Hepatocyte (in vitro differentiated cells): ENCODE measurements around the gene ASXL2. TPM values are rescaled to one million over a fixed set of nuclear protein-coding genes. Genes with fewer than 3 reads are reported as not detected.
"Not testable (repeated sequence)": the region's sequence is repeated elsewhere in the genome, so short reads cannot be mapped to it uniquely, and the experiment has no call there.

ENCODE experiments used
- DNase-seq: peaks from one replicate; pipeline ENCODE4 v3.0.0-alpha.2; 2016; ENCODE audit warnings: low spot score
- H2AFZ ChIP-seq: fragments of 200-600 bp; sonication (generic); 2 replicates; pipeline ENCODE4 v1.6.0; 2016; ENCODE audit warnings: antibody characterized with exemption, mild to moderate bottlenecking
- H3K27ac ChIP-seq: fragments of 200-600 bp; sonication (generic); 2 replicates; pipeline ENCODE4 v1.5.1; 2016; ENCODE audit warnings: mild to moderate bottlenecking
- H3K27me3 ChIP-seq: fragments of 200-600 bp; sonication (generic); 2 replicates; pipeline ENCODE4 v1.6.1; 2016
- H3K36me3 ChIP-seq: fragments of 200-600 bp; sonication (generic); replicated peaks from 2 replicates; pipeline ENCODE4 v1.5.1; 2016; ENCODE audit warnings: low read depth; ENCODE audit not compliant: insufficient read depth
- H3K4me1 ChIP-seq: fragments of 200-600 bp; sonication (generic); 2 replicates; pipeline ENCODE4 v1.5.1; 2016; ENCODE audit warnings: mild to moderate bottlenecking, moderate library complexity; ENCODE audit not compliant: insufficient read depth
- H3K4me2 ChIP-seq: fragments of 200-600 bp; sonication (generic); 2 replicates; pipeline ENCODE4 v1.6.0; 2016
- H3K4me3 ChIP-seq: fragments of 200-600 bp; sonication (generic); 2 replicates; pipeline ENCODE4 v1.5.1; 2016; ENCODE audit warnings: mild to moderate bottlenecking
- H3K79me2 ChIP-seq: fragments of 200-600 bp; sonication (generic); 2 replicates; pipeline ENCODE4 v1.6.0; 2017; ENCODE audit warnings: mild to moderate bottlenecking
- H3K9me2 ChIP-seq: fragments of 200-600 bp; sonication (generic); replicated peaks from 2 replicates; pipeline ENCODE4 v1.6.0; 2017; ENCODE audit warnings: mild to moderate bottlenecking; ENCODE audit not compliant: insufficient read depth
- H3K9me3 ChIP-seq: fragments of 200-600 bp; sonication (generic); 2 replicates; pipeline ENCODE4 v1.5.1; 2016; ENCODE audit warnings: low read depth, mild to moderate bottlenecking
- H4K20me1 ChIP-seq: fragments of 200-600 bp; sonication (generic); 2 replicates; pipeline ENCODE4 v1.6.0; 2016; ENCODE audit warnings: mild to moderate bottlenecking; ENCODE audit not compliant: insufficient read depth, poor library complexity, severe bottlenecking
- CTCF ChIP-seq: fragments of 200-600 bp; sonication (generic); IDR thresholded peaks from 2 replicates; pipeline ENCODE4 v1.5.1; 2016; ENCODE audit warnings: antibody characterized with exemption, mild to moderate bottlenecking; ENCODE audit not compliant: poor library complexity
- EZH2 ChIP-seq: fragments of 200-600 bp; sonication (generic); IDR thresholded peaks from 2 replicates; pipeline ENCODE4 v1.6.1; 2016; ENCODE audit warnings: antibody characterized with exemption, mild to moderate bottlenecking, borderline replicate concordance
- EZH2phosphoT487 ChIP-seq: fragments of 200-600 bp; sonication (generic); IDR thresholded peaks from one replicate; pipeline ENCODE4 v1.6.1; 2018; ENCODE audit warnings: antibody characterized with exemption, mild to moderate bottlenecking, low read depth, moderate library complexity; ENCODE audit not compliant: unreplicated experiment, severe bottlenecking
- WGBS: methylation state at CpG from one replicate; pipeline ENCODE4 v1.1.6; 2016; ENCODE audit warnings: low lambda C conversion rate; ENCODE audit errors: missing lambda C conversion rate; 5-methylcytosine and 5-hydroxymethylcytosine counted together
- polyA plus RNA-seq: library from polyadenylated mRNA; unstranded; fragments of >200 nt; fragmentation: Nextera tagmentation; extraction: Ambion mirVana; gene quantifications from 2 replicates; pipeline ENCODE4 v1.2.1, GENCODE V29; 2016
- total RNA-seq: library from RNA; depleted of rRNA; stranded (reverse); fragments of >200 nt; gene quantifications from 2 replicates; pipeline ENCODE4 v1.2.3, GENCODE V29; 2014

The ASXL2 gene
- total and polyA plus RNA-seq, 2 experiments from 2014 or later: 4.3 to 13.3 TPM

GRCh38 chr2:25854613-25855012, 23.7 kb downstream of the ASXL2 start:
- no peak for DNase-seq
- peaks cover 6% of the 10 kb centered on the region for H3K4me1 ChIP-seq
- H3K27ac ChIP-seq: no peak overlapping the region
- TF ChIP-seq EZH2 (no peak), EZH2phosphoT487 (no peak), CTCF (no peak)
- H3K4me3 ChIP-seq: no peak overlapping the region
- WGBS: 85% methylated on average over 2 of the region's 2 CpGs
- H3K27me3 ChIP-seq: no peaks in the 10 kb centered on the region
- no peak overlapping the region for H2AFZ ChIP-seq
- H3K4me2 ChIP-seq: no peak overlapping the region
- no peaks in the 10 kb centered on the region for H3K9me2 ChIP-seq
- H4K20me1 ChIP-seq: peaks cover 45% of the 10 kb centered on the region
- H3K36me3 ChIP-seq: no peaks in the 10 kb centered on the region
- no peaks in the 10 kb centered on the region for H3K9me3 ChIP-seq
- peaks cover 76% of the 10 kb centered on the region for H3K79me2 ChIP-seq

- peaks cover 31% of the 10 kb centered on the region for H4K20me1 ChIP-seq
- no peak overlapping the region for H2AFZ ChIP-seq
- TF ChIP-seq EZH2 (no peak), CTCF (no peak), EZH2phosphoT487 (no peak)
- H3K4me1 ChIP-seq: no peaks in the 10 kb centered on the region
- H3K27ac ChIP-seq: no peak overlapping the region
- 88% methylated on average over 5 of the region's 5 CpGs for WGBS
- H3K27me3 ChIP-seq: no peaks in the 10 kb centered on the region
- DNase-seq: no peak
- H3K36me3 ChIP-seq: no peaks in the 10 kb centered on the region
- H3K4me3 ChIP-seq: no peak overlapping the region
- no peak overlapping the region for H3K4me2 ChIP-seq
- no peaks in the 10 kb centered on the region for H3K9me2 ChIP-seq
- no peaks in the 10 kb centered on the region for H3K9me3 ChIP-seq
- H3K79me2 ChIP-seq: peaks cover 75% of the 10 kb centered on the region
Measured at GRCh38 chr2:25853038-25853638, 25.1 kb downstream of the ASXL2 start.

- Histone ChIP-seq H2AFZ (no peak overlapping the region), H3K4me2 (no peak overlapping the region), H3K36me3 (no peaks in the 10 kb centered on the region), H3K4me3 (no peak overlapping the region), H3K4me1 (no peaks in the 10 kb centered on the region), H3K27me3 (no peaks in the 10 kb centered on the region), H4K20me1 (peaks cover 20% of the 10 kb centered on the region), H3K79me2 (peaks cover 74% of the 10 kb centered on the region), H3K9me3 (no peaks in the 10 kb centered on the region), H3K27ac (peak overlapping the region; percentile 9), H3K9me2 (no peaks in the 10 kb centered on the region)
- WGBS: 55% methylated on average over 11 of the region's 11 CpGs
- TF ChIP-seq CTCF (peak; percentile 80), EZH2phosphoT487 (no peak), EZH2 (no peak)
- peak; percentile 74 for DNase-seq
Measured at GRCh38 chr2:25851740-25852503, 26.4 kb downstream of the ASXL2 start.

- peaks cover 73% of the 10 kb centered on the region for H3K79me2 ChIP-seq
- H3K4me1 ChIP-seq, H2AFZ ChIP-seq, H3K4me3 ChIP-seq, H3K27ac ChIP-seq, DNase-seq, H3K27me3 ChIP-seq, H3K36me3 ChIP-seq, H3K9me3 ChIP-seq, H3K4me2 ChIP-seq, H3K9me2 ChIP-seq: not testable (repeated sequence)
- H4K20me1 ChIP-seq: peaks cover 20% of the 10 kb centered on the region
- 94% methylated on average over 4 of the region's 4 CpGs for WGBS
Measured at GRCh38 chr2:25850400-25850799, 27.9 kb downstream of the ASXL2 start.

GRCh38 chr2:25849350-25849749, 28.9 kb downstream of the ASXL2 start:
- DNase-seq, H2AFZ ChIP-seq, H3K9me3 ChIP-seq, H3K36me3 ChIP-seq, H3K27ac ChIP-seq, H3K4me2 ChIP-seq, H3K4me1 ChIP-seq, H3K27me3 ChIP-seq, H3K9me2 ChIP-seq, H3K4me3 ChIP-seq: not testable (repeated sequence)
- 94% methylated on average over 7 of the region's 7 CpGs for WGBS
- peaks cover 71% of the 10 kb centered on the region for H3K79me2 ChIP-seq
- peaks cover 12% of the 10 kb centered on the region for H4K20me1 ChIP-seq
